GM23338 (cell line): ENCODE data around the gene HOXA10.

Experiments
- POLR2AphosphoS5 ChIP-seq: IDR thresholded peaks from 2 replicates; pipeline ENCODE4 v1.6.1; 2016; ENCODE audit warnings: antibody characterized with exemption, low read depth
- TF ChIP-seq, protein P1 (sequence below): IDR thresholded peaks from one replicate; pipeline ENCODE4 v1.6.1; 2018; ENCODE audit warnings: antibody characterized with exemption; ENCODE audit not compliant: unreplicated experiment

- TF ChIP-seq, protein P1, sequence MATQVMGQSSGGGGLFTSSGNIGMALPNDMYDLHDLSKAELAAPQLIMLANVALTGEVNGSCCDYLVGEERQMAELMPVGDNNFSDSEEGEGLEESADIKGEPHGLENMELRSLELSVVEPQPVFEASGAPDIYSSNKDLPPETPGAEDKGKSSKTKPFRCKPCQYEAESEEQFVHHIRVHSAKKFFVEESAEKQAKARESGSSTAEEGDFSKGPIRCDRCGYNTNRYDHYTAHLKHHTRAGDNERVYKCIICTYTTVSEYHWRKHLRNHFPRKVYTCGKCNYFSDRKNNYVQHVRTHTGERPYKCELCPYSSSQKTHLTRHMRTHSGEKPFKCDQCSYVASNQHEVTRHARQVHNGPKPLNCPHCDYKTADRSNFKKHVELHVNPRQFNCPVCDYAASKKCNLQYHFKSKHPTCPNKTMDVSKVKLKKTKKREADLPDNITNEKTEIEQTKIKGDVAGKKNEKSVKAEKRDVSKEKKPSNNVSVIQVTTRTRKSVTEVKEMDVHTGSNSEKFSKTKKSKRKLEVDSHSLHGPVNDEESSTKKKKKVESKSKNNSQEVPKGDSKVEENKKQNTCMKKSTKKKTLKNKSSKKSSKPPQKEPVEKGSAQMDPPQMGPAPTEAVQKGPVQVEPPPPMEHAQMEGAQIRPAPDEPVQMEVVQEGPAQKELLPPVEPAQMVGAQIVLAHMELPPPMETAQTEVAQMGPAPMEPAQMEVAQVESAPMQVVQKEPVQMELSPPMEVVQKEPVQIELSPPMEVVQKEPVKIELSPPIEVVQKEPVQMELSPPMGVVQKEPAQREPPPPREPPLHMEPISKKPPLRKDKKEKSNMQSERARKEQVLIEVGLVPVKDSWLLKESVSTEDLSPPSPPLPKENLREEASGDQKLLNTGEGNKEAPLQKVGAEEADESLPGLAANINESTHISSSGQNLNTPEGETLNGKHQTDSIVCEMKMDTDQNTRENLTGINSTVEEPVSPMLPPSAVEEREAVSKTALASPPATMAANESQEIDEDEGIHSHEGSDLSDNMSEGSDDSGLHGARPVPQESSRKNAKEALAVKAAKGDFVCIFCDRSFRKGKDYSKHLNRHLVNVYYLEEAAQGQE, result no peak
- no peak for TF ChIP-seq POLR2AphosphoS5
Observed at GRCh38 chr7:27177795-27178320, 3.7 kb upstream of the HOXA10 start.
